GM19238 (cell line): ENCODE measurements around the gene C2CD3.

Source experiments
- DNase-seq: peaks from one replicate; pipeline ENCODE4 v3.0.0; 2011; ENCODE audit warnings: low spot score; ENCODE audit not compliant: insufficient read length

C2CD3 gene

DNA sequence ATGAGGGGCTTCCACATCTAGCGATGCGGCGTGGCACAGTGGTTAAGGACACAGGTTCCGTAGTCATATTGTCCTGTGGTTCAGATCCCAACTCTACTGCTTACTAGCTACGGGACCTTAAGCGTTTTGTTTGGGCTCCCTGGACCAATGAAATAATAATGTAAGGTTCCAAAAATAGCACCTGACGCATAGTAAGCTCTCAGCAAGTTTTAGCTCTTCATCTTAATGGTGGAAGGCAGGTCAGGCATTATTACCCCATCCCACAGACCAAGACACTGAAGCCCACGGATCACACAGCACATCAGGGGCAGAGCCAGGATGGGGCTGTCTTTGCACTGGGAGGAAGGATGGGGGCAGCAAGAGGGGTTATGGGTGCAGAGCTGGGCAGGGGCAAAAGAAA lies 206.9 kb downstream of the C2CD3 start:
- no peak for DNase-seq
